ENCODE measurements around the gene LRATD1.

Gene LRATD1

GRCh38 chr2:14633061-14633460 is 544 bp downstream of the LRATD1 start:
- DNase-seq (ENCODE audit: extremely low read depth in 1 of 2, low read depth in 1 of 2): no peak

- no peak for DNase-seq (ENCODE audit: extremely low read depth in 1 of 2, low read depth in 1 of 2)
Observed at GRCh38 chr2:14633461-14634181, 1.1 kb downstream of the LRATD1 start.

- no peak for DNase-seq (ENCODE audit: extremely low read depth in 1 of 2, low read depth in 1 of 2)
Observed at GRCh38 chr2:14634182-14634488, 1.6 kb downstream of the LRATD1 start.

- no peak for DNase-seq (ENCODE audit: extremely low read depth in 1 of 2, low read depth in 1 of 2)
Observed at GRCh38 chr2:14634489-14635390, 2.2 kb downstream of the LRATD1 start.

GRCh38 chr2:14635391-14635871 is 2.9 kb downstream of the LRATD1 start:
- DNase-seq (ENCODE audit: extremely low read depth in 1 of 2, low read depth in 1 of 2): no peak

- DNase-seq (ENCODE audit: extremely low read depth in 1 of 2, low read depth in 1 of 2): no peak
Observed at GRCh38 chr2:14638488-14638887, 6.0 kb downstream of the LRATD1 start.

GRCh38 chr2:14641116-14641515 is 8.6 kb downstream of the LRATD1 start:
- no peak for DNase-seq (ENCODE audit: extremely low read depth in 1 of 2, low read depth in 1 of 2)

GRCh38 chr2:14642499-14642898 is 10.0 kb downstream of the LRATD1 start:
- no peak for DNase-seq (ENCODE audit: extremely low read depth in 1 of 2, low read depth in 1 of 2)

- DNase-seq (ENCODE audit: extremely low read depth in 1 of 2, low read depth in 1 of 2): no peak
Observed at GRCh38 chr2:14647714-14648113, 15.2 kb downstream of the LRATD1 start.

- no peak for DNase-seq (ENCODE audit: extremely low read depth in 1 of 2, low read depth in 1 of 2)
Observed at GRCh38 chr2:14650066-14650465, 17.5 kb downstream of the LRATD1 start.

GRCh38 chr2:14654835-14655282 is 22.3 kb downstream of the LRATD1 start:
- DNase-seq (ENCODE audit: extremely low read depth in 1 of 2, low read depth in 1 of 2): no peak

- DNase-seq (ENCODE audit: extremely low read depth in 1 of 2, low read depth in 1 of 2): no peak
Observed at GRCh38 chr2:14656146-14656545, 23.6 kb downstream of the LRATD1 start.

GRCh38 chr2:14661163-14661562 is 28.6 kb downstream of the LRATD1 start:
- no peak for DNase-seq (ENCODE audit: extremely low read depth in 1 of 2, low read depth in 1 of 2)

GRCh38 chr2:14673351-14673875 is 40.9 kb downstream of the LRATD1 start:
- no peak for DNase-seq (ENCODE audit: extremely low read depth in 1 of 2, low read depth in 1 of 2)

- no peak for DNase-seq (ENCODE audit: extremely low read depth in 1 of 2, low read depth in 1 of 2)
Observed at GRCh38 chr2:14675489-14675888, 43.0 kb downstream of the LRATD1 start.

GRCh38 chr2:14676371-14676770 is 43.9 kb downstream of the LRATD1 start:
- DNase-seq (ENCODE audit: extremely low read depth in 1 of 2, low read depth in 1 of 2): no peak

- DNase-seq (ENCODE audit: extremely low read depth in 1 of 2, low read depth in 1 of 2): no peak
Observed at GRCh38 chr2:14677039-14677438, 44.5 kb downstream of the LRATD1 start.

- no peak for DNase-seq (ENCODE audit: extremely low read depth in 1 of 2, low read depth in 1 of 2)
Observed at GRCh38 chr2:14678761-14679160, 46.2 kb downstream of the LRATD1 start.

GRCh38 chr2:14681608-14682007 is 49.1 kb downstream of the LRATD1 start:
- DNase-seq (ENCODE audit: extremely low read depth in 1 of 2, low read depth in 1 of 2): no peak

All from activated CD8-positive, alpha-beta memory T cell treated with anti-CD3 and anti-CD28 coated beads for 1 hour (primary cell).